HEK293 (cell line): Measurements from ENCODE around the gene UNC5B.

Experiments used
- CTCF ChIP-seq: fragments of 450-650 bp; formaldehyde crosslinking; IDR thresholded peaks from 2 replicates; pipeline ENCODE4 v1.5.1; 2016; ENCODE audit warnings: missing biosample characterization, missing genetic modification characterization
- SETDB1 ChIP-seq: IDR thresholded peaks from one replicate; pipeline ENCODE4 v1.6.1; 2017; ENCODE audit warnings: mild to moderate bottlenecking, low read length, moderate library complexity, mixed read lengths; ENCODE audit not compliant: insufficient read length
- ZNF423 ChIP-seq: fragments of 450-650 bp; formaldehyde crosslinking; IDR thresholded peaks from 2 replicates; pipeline ENCODE4 v1.5.1; 2016; ENCODE audit warnings: missing biosample characterization, missing genetic modification characterization
- ZNF692 ChIP-seq: fragments of 450-650 bp; formaldehyde crosslinking; IDR thresholded peaks from 2 replicates; pipeline ENCODE4 v1.5.1; 2016; ENCODE audit warnings: missing biosample characterization, missing genetic modification characterization

- TF ChIP-seq SETDB1 (peak; percentile 32), ZNF692 (tag by site-specific recombination) (no peak), ZNF423 (tag by site-specific recombination) (no peak), CTCF (no peak)
Observed at GRCh38 chr10:71344993-71345480, 132.7 kb downstream of the UNC5B start.
